ENCODE data around the gene RAB4A.

RAB4A gene

GRCh38 chr1:229240532-229240931 is 30.4 kb upstream of the RAB4A start:
- no peak for DNase-seq (ENCODE audit: low read depth)
- H3K4me3 ChIP-seq (ENCODE audit: low read depth, low read length) = no peak overlapping the region

GRCh38 chr1:229241390-229241789 is 29.5 kb upstream of the RAB4A start:
- no peak overlapping the region for H3K4me3 ChIP-seq (ENCODE audit: low read depth, low read length)
- DNase-seq (ENCODE audit: low read depth) = no peak

- no peak overlapping the region for H3K4me3 ChIP-seq (ENCODE audit: low read depth, low read length)
- DNase-seq (ENCODE audit: low read depth) = no peak
Measured at GRCh38 chr1:229243638-229244037, 27.3 kb upstream of the RAB4A start.

GRCh38 chr1:229244091-229244490 is 26.8 kb upstream of the RAB4A start:
- no peak for DNase-seq (ENCODE audit: low read depth)
- H3K4me3 ChIP-seq (ENCODE audit: low read depth, low read length) = no peak overlapping the region

- no peak for DNase-seq (ENCODE audit: low read depth)
- no peak overlapping the region for H3K4me3 ChIP-seq (ENCODE audit: low read depth, low read length)
Measured at GRCh38 chr1:229247871-229248270, 23.0 kb upstream of the RAB4A start.

- no peak overlapping the region for H3K4me3 ChIP-seq (ENCODE audit: low read depth, low read length)
- no peak for DNase-seq (ENCODE audit: low read depth)
Measured at GRCh38 chr1:229248821-229249817, 21.8 kb upstream of the RAB4A start.

GRCh38 chr1:229249854-229250644 is 20.9 kb upstream of the RAB4A start:
- no peak for DNase-seq (ENCODE audit: low read depth)

GRCh38 chr1:229251185-229251584 is 19.7 kb upstream of the RAB4A start:
- H3K4me3 ChIP-seq (ENCODE audit: low read depth, low read length) = no peak overlapping the region
- DNase-seq (ENCODE audit: low read depth) = no peak

More at GRCh38 chr1:229249854-229250644, 20.9 kb upstream of the RAB4A start:
- no peak overlapping the region for H3K4me3 ChIP-seq (ENCODE audit: low read depth, low read length)

- no peak overlapping the region for H3K4me3 ChIP-seq (ENCODE audit: low read depth, low read length)
Measured at GRCh38 chr1:229252228-229252984, 18.5 kb upstream of the RAB4A start.

GRCh38 chr1:229253151-229253974 is 17.5 kb upstream of the RAB4A start:
- no peak for DNase-seq (ENCODE audit: low read depth)
- no peak overlapping the region for H3K4me3 ChIP-seq (ENCODE audit: low read depth, low read length)

More at GRCh38 chr1:229252228-229252984, 18.5 kb upstream of the RAB4A start:
- DNase-seq (ENCODE audit: low read depth) = no peak

- no peak for DNase-seq (ENCODE audit: low read depth)
- no peak overlapping the region for H3K4me3 ChIP-seq (ENCODE audit: low read depth, low read length)
Measured at GRCh38 chr1:229254910-229255541, 15.9 kb upstream of the RAB4A start.

GRCh38 chr1:229258031-229258756 is 12.7 kb upstream of the RAB4A start:
- H3K4me3 ChIP-seq (ENCODE audit: low read depth, low read length) = no peak overlapping the region
- DNase-seq (ENCODE audit: low read depth) = no peak

GRCh38 chr1:229258757-229259060 is 12.2 kb upstream of the RAB4A start:
- H3K4me3 ChIP-seq (ENCODE audit: low read depth, low read length) = no peak overlapping the region
- DNase-seq (ENCODE audit: low read depth) = no peak

- DNase-seq (ENCODE audit: low read depth) = no peak
- H3K4me3 ChIP-seq (ENCODE audit: low read depth, low read length) = no peak overlapping the region
Measured at GRCh38 chr1:229260297-229260696, 10.6 kb upstream of the RAB4A start.

- H3K4me3 ChIP-seq (ENCODE audit: low read depth, low read length) = no peak overlapping the region
- DNase-seq (ENCODE audit: low read depth) = no peak
Measured at GRCh38 chr1:229262239-229262638, 8.7 kb upstream of the RAB4A start.

GRCh38 chr1:229263254-229263653 is 7.7 kb upstream of the RAB4A start:
- no peak for DNase-seq (ENCODE audit: low read depth)
- H3K4me3 ChIP-seq (ENCODE audit: low read depth, low read length) = no peak overlapping the region

- H3K4me3 ChIP-seq (ENCODE audit: low read depth, low read length) = no peak overlapping the region
- DNase-seq (ENCODE audit: low read depth) = no peak
Measured at GRCh38 chr1:229264068-229264467, 6.8 kb upstream of the RAB4A start.

GRCh38 chr1:229264487-229264886 is 6.4 kb upstream of the RAB4A start:
- no peak for DNase-seq (ENCODE audit: low read depth)
- no peak overlapping the region for H3K4me3 ChIP-seq (ENCODE audit: low read depth, low read length)

All from skeletal muscle cell (primary cell).